Stimulated activated CD4-positive, alpha-beta T cell treated with anti-CD3 and anti-CD28 coated beads, Interleukin-12 subunit alpha, Interleukin-12 subunit beta, amount 100 ng/mL, for 48 hours (primary cell): ENCODE results near the gene CCNL2.
A peak's percentile ranks its signal among the peaks of the same experiment; 100 is the strongest.

ENCODE experiments used
- DNase-seq, 3 donors: peaks; one replicate each; pipeline ENCODE4 v3.0.0-alpha.2; 2020; ENCODE audit warnings: low read depth in 2 of 3, low spot score in 1 of 3

CCNL2 gene

GRCh38 chr1:1344655-1345361 lies 54.3 kb downstream of the CCNL2 start:
- DNase-seq = peak in 2 of 3 donors; percentile 37 to 55

GRCh38 chr1:1343811-1344421 lies 55.2 kb downstream of the CCNL2 start:
- no peak for DNase-seq

GRCh38 chr1:1342584-1343115 lies 56.5 kb downstream of the CCNL2 start:
- DNase-seq = no peak

GRCh38 chr1:1342061-1342562 lies 57.0 kb downstream of the CCNL2 start:
- no peak for DNase-seq

- DNase-seq = no peak
These were observed 57.5 kb downstream of the CCNL2 start for GRCh38 chr1:1341549-1342021.

- DNase-seq = no peak
These were observed 58.2 kb downstream of the CCNL2 start for GRCh38 chr1:1340791-1341548.

- DNase-seq = no peak
These were observed 59.0 kb downstream of the CCNL2 start for GRCh38 chr1:1340185-1340584.

- no peak for DNase-seq
These were observed 60.9 kb downstream of the CCNL2 start for GRCh38 chr1:1338278-1338677.

GRCh38 chr1:1337793-1338147 lies 61.4 kb downstream of the CCNL2 start:
- DNase-seq = peak; percentile 30 to 44 (median 37)

GRCh38 chr1:1336931-1337792 lies 62.0 kb downstream of the CCNL2 start:
- no peak for DNase-seq

- no peak for DNase-seq
These were observed 62.7 kb downstream of the CCNL2 start for GRCh38 chr1:1336446-1336845.

- DNase-seq = no peak
These were observed 63.3 kb downstream of the CCNL2 start for GRCh38 chr1:1335792-1336248.
